Ishikawa (cell line): ENCODE measurements around the gene FALEC.

Source experiments
- CREB1 ChIP-seq: IDR thresholded peaks from 2 replicates; pipeline ENCODE4 v1.6.1; 2012; ENCODE audit warnings: low read depth
- EGR1 ChIP-seq: IDR thresholded peaks from 2 replicates; pipeline ENCODE4 v1.6.1; 2012
- EP300 ChIP-seq: IDR thresholded peaks from 2 replicates; pipeline ENCODE4 v1.6.1; 2012; ENCODE audit warnings: borderline replicate concordance
- NFIC ChIP-seq: IDR thresholded peaks from 2 replicates; pipeline ENCODE4 v1.6.1; 2012
- RAD21 ChIP-seq: IDR thresholded peaks from 2 replicates; pipeline ENCODE4 v1.6.1; 2012; ENCODE audit warnings: low read depth
- REST ChIP-seq: IDR thresholded peaks from 2 replicates; pipeline ENCODE4 v1.6.1; 2012; ENCODE audit warnings: low read depth, mild to moderate bottlenecking
- TAF1 ChIP-seq: IDR thresholded peaks from 2 replicates; pipeline ENCODE4 v1.6.1; 2012; ENCODE audit warnings: low read depth, mild to moderate bottlenecking
- TEAD4 ChIP-seq: IDR thresholded peaks from 2 replicates; pipeline ENCODE4 v1.6.1; 2012
- YY1 ChIP-seq: IDR thresholded peaks from 2 replicates; pipeline ENCODE4 v1.6.1; 2012; ENCODE audit warnings: low read depth
- ZBTB7A ChIP-seq: IDR thresholded peaks from 2 replicates; pipeline ENCODE4 v1.6.1; 2012; ENCODE audit warnings: low read depth
- TF ChIP-seq, protein P1 (sequence below): IDR thresholded peaks from 2 replicates; pipeline ENCODE4 v1.6.1; 2012

- no peak for TF ChIP-seq YY1
- no peak for TF ChIP-seq TAF1
- TF ChIP-seq NFIC, result no peak
- TF ChIP-seq ZBTB7A, result no peak
- TF ChIP-seq, protein P1, sequence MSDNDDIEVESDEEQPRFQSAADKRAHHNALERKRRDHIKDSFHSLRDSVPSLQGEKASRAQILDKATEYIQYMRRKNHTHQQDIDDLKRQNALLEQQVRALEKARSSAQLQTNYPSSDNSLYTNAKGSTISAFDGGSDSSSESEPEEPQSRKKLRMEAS, result no peak
- no peak for TF ChIP-seq REST
- TF ChIP-seq CREB1, result no peak
- TF ChIP-seq EGR1, result no peak
- no peak for TF ChIP-seq EP300
- no peak for TF ChIP-seq TEAD4
- no peak for TF ChIP-seq RAD21
Observed at GRCh38 chr1:150572918-150573647, 57.5 kb downstream of the FALEC start.
